Measurements from ENCODE around the gene MAP4K3.
"Not testable (repeated sequence)": the region's sequence is repeated elsewhere in the genome, so short reads cannot be mapped to it uniquely, and the experiment has no call there.

MAP4K3 gene

DNA sequence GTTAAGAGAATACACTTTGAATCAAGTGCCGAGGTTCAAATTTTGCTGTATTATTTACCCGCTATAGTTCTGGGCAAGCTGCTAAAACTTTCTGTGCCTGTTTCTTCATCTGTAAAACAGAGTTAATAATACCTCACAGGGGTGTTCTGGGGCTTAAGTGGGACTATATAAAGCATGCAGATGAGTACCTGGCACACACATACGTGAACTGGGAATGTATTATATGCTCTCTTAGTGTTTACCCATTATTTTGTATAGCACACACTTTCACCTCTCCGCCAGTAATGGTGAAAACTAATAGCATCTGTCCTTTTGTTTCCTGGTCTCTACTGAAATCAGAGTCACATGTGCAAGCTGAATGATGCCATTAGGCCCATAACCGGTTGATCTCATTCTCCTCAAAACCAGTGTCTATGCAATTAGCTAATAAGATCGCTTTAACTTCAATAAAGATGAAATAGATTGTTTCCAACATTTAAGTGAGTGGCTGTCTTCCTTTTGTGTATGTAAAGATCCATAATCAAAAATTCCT is 189.5 kb downstream of the MAP4K3 start:
- DNase-seq (ENCODE audit: low read depth): no peak
- no peak for TF ChIP-seq CTCF (IDR thresholded peaks at IDR 0.05; ENCODE audit: low read depth, low read length, missing control alignments)
- no peak overlapping the region for H3K4me3 ChIP-seq (ENCODE audit: low read depth, low read length)

- TF ChIP-seq CTCF (IDR thresholded peaks at IDR 0.05; ENCODE audit: low read depth, low read length, missing control alignments): no peak
- H3K4me3 ChIP-seq (ENCODE audit: low read depth, low read length): no peak overlapping the region
- no peak for DNase-seq (ENCODE audit: low read depth)
These were observed 190.6 kb downstream of the MAP4K3 start for GRCh38 chr2:39246382-39246980.

GRCh38 chr2:39244963-39245625 is 192.0 kb downstream of the MAP4K3 start:
- not testable (repeated sequence) for DNase-seq (ENCODE audit: low read depth); H3K4me3 ChIP-seq (ENCODE audit: low read depth, low read length)

- not testable (repeated sequence) for H3K4me3 ChIP-seq (ENCODE audit: low read depth, low read length); DNase-seq (ENCODE audit: low read depth)
These were observed 192.7 kb downstream of the MAP4K3 start for GRCh38 chr2:39244241-39244862.

GRCh38 chr2:39243469-39244123 is 193.5 kb downstream of the MAP4K3 start, which contains the start of gene CDKL4:
Gene CDKL4 (minus strand): TSS chr2:39243970.
- H3K4me3 ChIP-seq (ENCODE audit: low read depth, low read length): no peak within 1 kb of the TSS

DNA sequence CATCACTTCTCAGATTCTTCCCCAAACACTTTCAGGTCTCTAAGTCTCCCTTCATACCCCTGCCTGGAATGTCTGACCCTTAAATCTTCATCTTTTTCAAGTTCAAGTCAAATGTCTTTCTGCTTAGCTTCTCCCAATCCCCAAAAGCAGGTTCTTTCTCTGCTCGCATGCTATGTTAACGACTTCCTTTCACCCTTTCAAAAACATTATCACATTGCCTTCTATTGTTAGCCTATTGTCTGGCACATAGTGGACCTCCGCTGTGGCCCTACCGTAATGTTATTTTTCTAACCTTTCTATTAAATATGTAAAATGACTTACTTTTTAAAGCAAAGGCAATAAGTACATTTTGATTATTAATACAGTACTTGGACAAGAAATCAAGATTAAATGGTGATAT is 195.5 kb downstream of the MAP4K3 start:
- no peak overlapping the region for H3K4me3 ChIP-seq (ENCODE audit: low read depth, low read length)

More at GRCh38 chr2:39243469-39244123, 193.5 kb downstream of the MAP4K3 start, which contains the start of gene CDKL4:
- no peak for DNase-seq (ENCODE audit: low read depth)
- no peak for TF ChIP-seq CTCF (IDR thresholded peaks at IDR 0.05; ENCODE audit: low read depth, low read length, missing control alignments)

GRCh38 chr2:39240758-39241157 is 196.3 kb downstream of the MAP4K3 start:
- TF ChIP-seq CTCF (IDR thresholded peaks at IDR 0.05; ENCODE audit: low read depth, low read length, missing control alignments): no peak
- no peak for DNase-seq (ENCODE audit: low read depth)
- no peak overlapping the region for H3K4me3 ChIP-seq (ENCODE audit: low read depth, low read length)

More for the DNA sequence above, 195.5 kb downstream of the MAP4K3 start:
- DNase-seq (ENCODE audit: low read depth): no peak
- TF ChIP-seq CTCF (IDR thresholded peaks at IDR 0.05; ENCODE audit: low read depth, low read length, missing control alignments): no peak

Measured in GM12864 (cell line).